Loucy (cell line): Measurements from ENCODE around the gene LMBR1.
A peak's percentile ranks its signal among the peaks of the same experiment; 100 is the strongest.

Source experiments
- H2AFZ ChIP-seq: fragments of 200-600 bp; sonication (generic); 2 replicates; pipeline ENCODE4 v1.6.0; 2016; ENCODE audit warnings: antibody characterized with exemption, mild to moderate bottlenecking, low read length, moderate library complexity
- H3F3A ChIP-seq: fragments of 200-600 bp; 2 replicates; pipeline ENCODE4 v1.6.0; 2016; ENCODE audit warnings: antibody characterized with exemption, low read depth, mild to moderate bottlenecking
- H3K27me3 ChIP-seq: fragments of 200-600 bp; sonication (generic); 2 replicates; pipeline ENCODE4 v1.6.1; 2014; ENCODE audit warnings: low read length, mild to moderate bottlenecking; ENCODE audit not compliant: insufficient read depth, poor library complexity, severe bottlenecking
- H3K36me3 ChIP-seq: fragments of 200-600 bp; sonication (generic); 2 replicates; pipeline ENCODE4 v1.6.1; 2016; ENCODE audit warnings: low read length; ENCODE audit not compliant: insufficient read depth
- H3K4me1 ChIP-seq: fragments of 200-600 bp; sonication (generic); 2 replicates; pipeline ENCODE4 v1.5.1; 2014; ENCODE audit warnings: low read length, mild to moderate bottlenecking; ENCODE audit not compliant: insufficient read depth, poor library complexity, severe bottlenecking
- H3K4me2 ChIP-seq: fragments of 200-600 bp; sonication (generic); 2 replicates; pipeline ENCODE4 v1.6.0; 2014; ENCODE audit warnings: antibody characterized with exemption, low read length, low read depth, mild to moderate bottlenecking; ENCODE audit not compliant: poor library complexity, severe bottlenecking
- H3K4me3 ChIP-seq: fragments of 200-600 bp; sonication (generic); 2 replicates; pipeline ENCODE4 v1.5.1; 2014; ENCODE audit warnings: low read length, mild to moderate bottlenecking, mixed read lengths; ENCODE audit not compliant: poor library complexity, severe bottlenecking
- H3K79me2 ChIP-seq: fragments of 200-600 bp; sonication (generic); 2 replicates; pipeline ENCODE4 v1.6.1; 2014; ENCODE audit warnings: low read length; ENCODE audit not compliant: insufficient read depth
- H3K9ac ChIP-seq: fragments of 200-600 bp; sonication (generic); 2 replicates; pipeline ENCODE4 v1.6.0; 2014; ENCODE audit warnings: mild to moderate bottlenecking, low read depth, low read length, moderate library complexity; ENCODE audit not compliant: poor library complexity, severe bottlenecking
- H3K9me2 ChIP-seq: fragments of 200-600 bp; sonication (generic); replicated peaks from 2 replicates; pipeline ENCODE4 v1.6.1; 2016; ENCODE audit warnings: low read depth, low read length, mixed read lengths
- H3K9me3 ChIP-seq: fragments of 200-600 bp; sonication (generic); 2 replicates; pipeline ENCODE4 v1.6.1; 2014; ENCODE audit warnings: mild to moderate bottlenecking, antibody characterized with exemption, low read length, low read depth; ENCODE audit not compliant: insufficient read depth
- H4K20me1 ChIP-seq: fragments of 200-600 bp; sonication (generic); 2 replicates; pipeline ENCODE4 v1.6.0; 2014; ENCODE audit warnings: antibody characterized with exemption, low read length, mild to moderate bottlenecking; ENCODE audit not compliant: insufficient read depth, poor library complexity, severe bottlenecking
- EZH2phosphoT487 ChIP-seq: fragments of 200-600 bp; IDR thresholded peaks from 2 replicates; pipeline ENCODE4 v1.6.1; 2018; ENCODE audit warnings: antibody characterized with exemption, mild to moderate bottlenecking, moderate library complexity, borderline replicate concordance
- TF ChIP-seq, protein P1 (sequence below): fragments of 200-600 bp; sonication (generic); conservative IDR thresholded peaks from 2 replicates; pipeline ENCODE4 v1.5.1; 2014; ENCODE audit warnings: mild to moderate bottlenecking, antibody characterized with exemption, low read length

LMBR1 gene

DNA sequence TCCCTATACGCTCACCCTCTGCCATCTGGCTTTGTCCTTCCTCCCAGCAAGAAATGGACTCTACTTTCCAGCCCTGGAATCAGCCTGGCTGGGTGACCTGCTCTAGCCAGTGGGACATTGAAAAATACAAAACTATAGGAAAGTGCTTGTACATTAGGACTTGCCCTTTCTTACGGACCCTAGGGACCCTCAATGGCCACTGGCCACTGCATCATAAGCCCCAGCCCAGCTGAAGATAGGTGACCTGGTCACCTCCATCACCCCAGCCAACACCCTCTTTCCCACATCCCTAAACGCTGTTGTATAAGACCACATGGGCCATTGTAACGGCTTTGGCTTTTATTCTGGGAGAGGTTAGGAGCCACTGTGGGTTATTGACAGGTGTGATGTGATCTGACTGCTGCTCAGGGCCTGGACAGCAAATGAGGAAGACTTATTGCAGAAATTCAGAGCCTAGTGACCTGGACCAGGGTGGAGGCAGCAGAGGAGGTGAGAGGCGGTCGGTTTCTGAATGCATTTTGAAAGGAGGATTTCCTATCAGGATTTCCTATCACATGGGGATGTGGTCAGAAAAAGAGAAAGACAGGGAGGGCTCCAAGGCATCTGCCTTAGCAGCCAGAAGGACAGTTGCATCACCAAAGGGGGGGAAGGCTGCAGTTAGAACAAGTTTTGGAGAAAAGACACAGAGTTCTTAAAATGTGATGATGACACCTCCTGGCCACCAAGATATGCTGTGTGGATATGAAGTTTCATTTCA lies 2.2 kb upstream of the LMBR1 start:
- H3K9me3 ChIP-seq: no peaks in the 10 kb centered on the region
- no peaks in the 10 kb centered on the region for H3K27me3 ChIP-seq
- peaks cover 25% of the 10 kb centered on the region for H3K79me2 ChIP-seq
- peak overlapping the region; percentile 36 for H3K4me3 ChIP-seq
- H3K4me1 ChIP-seq: peaks cover 47% of the 10 kb centered on the region
- H3K9ac ChIP-seq: peak overlapping the region; percentile 40
- TF ChIP-seq EZH2phosphoT487: no peak
- TF ChIP-seq, protein P1, sequence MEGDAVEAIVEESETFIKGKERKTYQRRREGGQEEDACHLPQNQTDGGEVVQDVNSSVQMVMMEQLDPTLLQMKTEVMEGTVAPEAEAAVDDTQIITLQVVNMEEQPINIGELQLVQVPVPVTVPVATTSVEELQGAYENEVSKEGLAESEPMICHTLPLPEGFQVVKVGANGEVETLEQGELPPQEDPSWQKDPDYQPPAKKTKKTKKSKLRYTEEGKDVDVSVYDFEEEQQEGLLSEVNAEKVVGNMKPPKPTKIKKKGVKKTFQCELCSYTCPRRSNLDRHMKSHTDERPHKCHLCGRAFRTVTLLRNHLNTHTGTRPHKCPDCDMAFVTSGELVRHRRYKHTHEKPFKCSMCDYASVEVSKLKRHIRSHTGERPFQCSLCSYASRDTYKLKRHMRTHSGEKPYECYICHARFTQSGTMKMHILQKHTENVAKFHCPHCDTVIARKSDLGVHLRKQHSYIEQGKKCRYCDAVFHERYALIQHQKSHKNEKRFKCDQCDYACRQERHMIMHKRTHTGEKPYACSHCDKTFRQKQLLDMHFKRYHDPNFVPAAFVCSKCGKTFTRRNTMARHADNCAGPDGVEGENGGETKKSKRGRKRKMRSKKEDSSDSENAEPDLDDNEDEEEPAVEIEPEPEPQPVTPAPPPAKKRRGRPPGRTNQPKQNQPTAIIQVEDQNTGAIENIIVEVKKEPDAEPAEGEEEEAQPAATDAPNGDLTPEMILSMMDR: peak; percentile 35; the same call in 1 of the 2 replicates
- peaks cover 17% of the 10 kb centered on the region for H4K20me1 ChIP-seq
- peak overlapping the region; percentile 94 for H3K4me2 ChIP-seq
- no peaks in the 10 kb centered on the region for H3F3A ChIP-seq
- H3K36me3 ChIP-seq: no peaks in the 10 kb centered on the region
- H2AFZ ChIP-seq: 0 out of 2 replicates have a peak overlapping the region, but pooled peaks have one; percentile 3
- no peaks in the 10 kb centered on the region for H3K9me2 ChIP-seq

DNA sequence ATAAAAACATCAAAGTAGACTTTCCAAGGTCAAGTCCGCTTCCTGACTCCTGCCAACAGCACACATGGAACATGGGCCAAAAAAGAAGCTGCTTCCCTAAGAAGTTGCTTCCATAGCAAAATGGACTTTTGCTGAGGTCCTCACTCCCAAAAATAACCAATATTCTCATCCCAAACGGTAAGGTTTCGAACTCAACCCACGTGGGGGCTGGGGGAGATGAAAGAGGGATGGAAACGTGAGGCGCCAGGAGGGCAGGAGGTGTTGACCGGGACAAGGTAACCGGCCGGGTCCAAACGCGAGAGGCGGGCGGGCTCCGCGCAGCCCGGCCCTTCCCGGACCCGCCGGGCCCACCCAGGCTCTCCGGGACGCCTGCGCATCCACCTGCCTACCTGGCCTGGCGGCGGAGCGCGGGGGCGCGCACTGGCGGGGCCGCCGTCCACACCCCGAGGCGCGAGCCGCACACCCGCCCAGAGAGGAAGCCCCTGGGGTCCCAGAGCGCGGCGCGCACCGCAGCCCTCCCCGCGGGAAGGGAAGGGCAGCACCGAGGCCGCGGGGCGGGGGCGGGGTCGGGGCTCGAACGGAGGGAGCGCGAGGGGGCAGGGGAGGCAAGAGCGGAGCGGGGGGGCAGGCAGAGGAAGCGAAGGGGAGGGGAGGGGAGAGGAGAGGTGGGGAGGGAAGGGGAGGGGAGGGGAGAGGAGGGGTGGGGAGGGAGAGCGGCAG lies 742 bp downstream of the LMBR1 start:
- peaks cover 52% of the 10 kb centered on the region for H3K79me2 ChIP-seq
- TF ChIP-seq, protein P1: no peak
- TF ChIP-seq EZH2phosphoT487: no peak

DNA sequence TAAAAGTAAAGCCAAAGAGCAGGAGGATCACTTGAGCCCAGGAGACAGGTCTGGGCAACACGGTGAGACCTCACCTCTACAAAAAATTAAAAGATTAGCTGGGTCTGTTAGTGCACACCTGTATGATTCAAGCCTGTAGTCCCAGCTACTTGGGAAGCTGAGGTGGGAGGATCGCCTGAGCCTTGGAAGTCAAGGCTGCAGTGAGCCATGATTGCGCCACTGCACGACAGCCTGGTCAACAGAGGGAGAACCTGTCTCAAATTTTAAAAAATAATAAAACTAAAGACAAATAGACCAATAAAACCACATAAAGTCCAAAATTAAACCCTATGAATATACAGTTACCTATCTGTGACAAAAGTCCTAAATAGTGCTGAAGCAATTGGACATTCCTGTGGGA lies 3.2 kb downstream of the LMBR1 start:
- Histone ChIP-seq H3K9me3 (no peaks in the 10 kb centered on the region), H3K79me2 (peaks cover 75% of the 10 kb centered on the region), H3K4me3 (peak overlapping the region; percentile 42), H3K9me2 (no peaks in the 10 kb centered on the region), H3K27me3 (no peaks in the 10 kb centered on the region), H4K20me1 (peaks cover 44% of the 10 kb centered on the region), H3K4me1 (peaks cover 46% of the 10 kb centered on the region), H3F3A (no peaks in the 10 kb centered on the region), H3K36me3 (no peaks in the 10 kb centered on the region), H3K9ac (no peak overlapping the region), H2AFZ (no peak overlapping the region), H3K4me2 (peak overlapping the region; percentile 62)
- TF ChIP-seq, protein P1: no peak
- TF ChIP-seq EZH2phosphoT487: no peak

More for the DNA sequence above, 742 bp downstream of the LMBR1 start:
- H3K36me3 ChIP-seq: no peaks in the 10 kb centered on the region
- H3K9me2 ChIP-seq: no peaks in the 10 kb centered on the region
- H3K27me3 ChIP-seq: no peaks in the 10 kb centered on the region
- H3K4me1 ChIP-seq: peaks cover 61% of the 10 kb centered on the region
- peak overlapping the region; percentile 76 for H3K9ac ChIP-seq
- peak overlapping the region; percentile 91 for H3K4me2 ChIP-seq
- peak overlapping the region; percentile 60; the same call in 1 of the 2 replicates for H2AFZ ChIP-seq
- no peaks in the 10 kb centered on the region for H3F3A ChIP-seq
- no peaks in the 10 kb centered on the region for H3K9me3 ChIP-seq
- peaks cover 37% of the 10 kb centered on the region for H4K20me1 ChIP-seq
- H3K4me3 ChIP-seq: peak overlapping the region; percentile 89
